DOHH2 (cell line): Measurements from ENCODE around the gene OR8D1.

Experiments used
- H3F3A ChIP-seq: fragments of 200-600 bp; sonication (generic), shearing (Covaris generic); 2 replicates; pipeline ENCODE4 v1.6.0; 2016; ENCODE audit warnings: antibody characterized with exemption, mild to moderate bottlenecking; ENCODE audit not compliant: control insufficient read depth, insufficient read depth
- H3K27ac ChIP-seq: fragments of 200-600 bp; sonication (generic); 2 replicates; pipeline ENCODE4 v1.5.1; 2014; ENCODE audit warnings: low read depth, mild to moderate bottlenecking, low read length, moderate library complexity
- H3K27me3 ChIP-seq: fragments of 200-600 bp; sonication (generic); 2 replicates; pipeline ENCODE4 v1.6.1; 2014; ENCODE audit warnings: mild to moderate bottlenecking, low read length, mixed read lengths; ENCODE audit not compliant: control insufficient read depth
- H3K36me3 ChIP-seq: fragments of 200-600 bp; sonication (generic); 2 replicates; pipeline ENCODE4 v1.6.1; 2014; ENCODE audit warnings: mild to moderate bottlenecking, low read length, moderate library complexity, mixed read lengths; ENCODE audit not compliant: control insufficient read depth
- H3K4me1 ChIP-seq: fragments of 200-600 bp; sonication (generic); 2 replicates; pipeline ENCODE4 v1.6.1; 2014; ENCODE audit warnings: mild to moderate bottlenecking, low read length, mixed read lengths; ENCODE audit not compliant: control insufficient read depth
- H3K4me2 ChIP-seq: fragments of 200-600 bp; sonication (generic); 2 replicates; pipeline ENCODE4 v1.6.0; 2014; ENCODE audit warnings: mild to moderate bottlenecking, low read length, moderate library complexity
- H3K4me3 ChIP-seq: fragments of 200-600 bp; sonication (generic); 2 replicates; pipeline ENCODE4 v1.5.1; 2014; ENCODE audit warnings: mild to moderate bottlenecking, low read length, mixed read lengths
- H3K79me2 ChIP-seq: fragments of 200-600 bp; sonication (generic); 2 replicates; pipeline ENCODE4 v1.6.1; 2014; ENCODE audit warnings: mild to moderate bottlenecking, low read length, mixed read lengths; ENCODE audit not compliant: control insufficient read depth
- H3K9me2 ChIP-seq: fragments of 200-600 bp; sonication (generic); replicated peaks from 2 replicates; pipeline ENCODE4 v1.6.1; 2014; ENCODE audit warnings: mild to moderate bottlenecking, low read length, mixed read lengths; ENCODE audit not compliant: control insufficient read depth
- H3K9me3 ChIP-seq: fragments of 200-600 bp; sonication (generic); 2 replicates; pipeline ENCODE4 v1.6.1; 2014; ENCODE audit warnings: antibody characterized with exemption, low read length, mixed read lengths; ENCODE audit not compliant: control insufficient read depth, insufficient read depth
- H4K20me1 ChIP-seq: fragments of 200-600 bp; sonication (generic); 2 replicates; pipeline ENCODE4 v1.6.0; 2014; ENCODE audit warnings: low read depth, mild to moderate bottlenecking, antibody characterized with exemption, low read length, moderate library complexity; ENCODE audit not compliant: control insufficient read depth, insufficient read depth
- CTCF ChIP-seq: fragments of 200-600 bp; sonication (generic); IDR thresholded peaks from one replicate; pipeline ENCODE4 v1.5.1; 2014; ENCODE audit warnings: antibody characterized with exemption, mild to moderate bottlenecking, low read depth, low read length; ENCODE audit not compliant: poor library complexity, severe bottlenecking
- EZH2phosphoT487 ChIP-seq: fragments of 200-600 bp; sonication (generic); IDR thresholded peaks from 2 replicates; pipeline ENCODE4 v1.6.1; 2017; ENCODE audit warnings: borderline replicate concordance, mild to moderate bottlenecking, antibody characterized with exemption, low read length, moderate library complexity, mixed read lengths

OR8D1 gene

GRCh38 chr11:124322356-124322755 is 8.6 kb upstream of the OR8D1 start:
- Histone ChIP-seq H3K79me2 (no peaks in the 10 kb centered on the region), H3K9me3 (no peaks in the 10 kb centered on the region)
- TF ChIP-seq CTCF (no peak), EZH2phosphoT487 (no peak)

GRCh38 chr11:124320097-124320496 is 6.3 kb upstream of the OR8D1 start, which contains the start of gene OR8D2:
TSS of gene OR8D2 (minus strand) at chr11:124320197. CDS start at chr11:124320197, 0 bp downstream.
- H4K20me1 ChIP-seq: no peaks in the 10 kb centered on the region
- no peak within 1 kb of the TSS for H3K27ac ChIP-seq
- no peaks in the 10 kb centered on the region for H3K9me3 ChIP-seq
- no peaks in the 10 kb centered on the region for H3K36me3 ChIP-seq
- H3K9me2 ChIP-seq: no peaks in the 10 kb centered on the region
- no peak within 1 kb of the TSS for H3K4me3 ChIP-seq
- no peaks in the 10 kb centered on the region for H3K4me1 ChIP-seq
- H3K27me3 ChIP-seq: peaks cover 2% of the 10 kb centered on the region; the same call in 1 of the 2 replicates
- H3F3A ChIP-seq: no peaks in the 10 kb centered on the region
- no peak for TF ChIP-seq CTCF
- no peak for TF ChIP-seq EZH2phosphoT487
- no peak within 1 kb of the TSS for H3K4me2 ChIP-seq
- H3K79me2 ChIP-seq: no peaks in the 10 kb centered on the region

More at GRCh38 chr11:124322356-124322755, 8.6 kb upstream of the OR8D1 start:
- no peaks in the 10 kb centered on the region for H4K20me1 ChIP-seq
- no peak overlapping the region for H3K4me3 ChIP-seq
- no peak overlapping the region for H3K27ac ChIP-seq
- H3K9me2 ChIP-seq: no peaks in the 10 kb centered on the region
- H3F3A ChIP-seq: no peaks in the 10 kb centered on the region
- no peaks in the 10 kb centered on the region for H3K36me3 ChIP-seq
- no peaks in the 10 kb centered on the region for H3K4me1 ChIP-seq
- peaks cover 12% of the 10 kb centered on the region for H3K27me3 ChIP-seq
- H3K4me2 ChIP-seq: no peak overlapping the region

GRCh38 chr11:124315052-124315451 is 1.3 kb upstream of the OR8D1 start:
- TF ChIP-seq CTCF: no peak
- TF ChIP-seq EZH2phosphoT487: no peak
- no peaks in the 10 kb centered on the region for H3F3A ChIP-seq

GRCh38 chr11:124313131-124313530 is 618 bp downstream of the OR8D1 start:
- Histone ChIP-seq H3K9me3 (no peaks in the 10 kb centered on the region), H3K27me3 (0 out of 2 replicates have a peak, but pooled peaks cover 1% of the 10 kb centered on the region), H3K9me2 (no peaks in the 10 kb centered on the region), H3K4me2 (no peak overlapping the region), H3K4me1 (no peaks in the 10 kb centered on the region), H3K79me2 (no peaks in the 10 kb centered on the region), H3K27ac (no peak overlapping the region), H3K4me3 (no peak overlapping the region), H3K36me3 (no peaks in the 10 kb centered on the region), H4K20me1 (no peaks in the 10 kb centered on the region), H3F3A (no peaks in the 10 kb centered on the region)
- TF ChIP-seq EZH2phosphoT487: no peak
- no peak for TF ChIP-seq CTCF

More at GRCh38 chr11:124315052-124315451, 1.3 kb upstream of the OR8D1 start:
- no peaks in the 10 kb centered on the region for H3K36me3 ChIP-seq
- no peaks in the 10 kb centered on the region for H4K20me1 ChIP-seq
- H3K27ac ChIP-seq: no peak overlapping the region
- no peaks in the 10 kb centered on the region; the same call in 1 of the 2 replicates for H3K27me3 ChIP-seq
- H3K9me2 ChIP-seq: no peaks in the 10 kb centered on the region
- no peaks in the 10 kb centered on the region for H3K79me2 ChIP-seq
- H3K4me2 ChIP-seq: no peak overlapping the region
- H3K4me1 ChIP-seq: no peaks in the 10 kb centered on the region
- no peaks in the 10 kb centered on the region for H3K9me3 ChIP-seq
- H3K4me3 ChIP-seq: no peak overlapping the region
